ENCODE data around the gene CPNE4. TPM values are rescaled to one million over a fixed set of nuclear protein-coding genes. Genes with fewer than 3 reads are reported as not detected.

CPNE4 gene
- total RNA-seq, 2 experiments from 2014 or later: not detected

- DNase-seq: no peak
- H3K4me1 Mint-ChIP-seq (ENCODE audit: low read depth): no peaks in the 10 kb centered on the region
- H3K27me3 Mint-ChIP-seq: peaks cover 13% of the 10 kb centered on the region
- H3K9me3 Mint-ChIP-seq: no peaks in the 10 kb centered on the region
- no peak overlapping the region for H3K4me3 Mint-ChIP-seq
- POLR2A ChIA-PET: no interaction called here
- no peak for ATAC-seq
- H3K36me3 Mint-ChIP-seq (ENCODE audit: low read depth): no peaks in the 10 kb centered on the region
- CTCF ChIA-PET: no interaction called here
- intact Hi-C loops (cut with micrococcal nuclease): no loop called here
- no peak overlapping the region for H3K27ac Mint-ChIP-seq
- TF ChIP-seq CTCF (IDR thresholded peaks at IDR 0.05): no peak
These were observed 494.0 kb downstream of the CPNE4 start for GRCh38 chr3:131540821-131541220.

- Mint-ChIP-seq H3K27me3 (peaks cover 14% of the 10 kb centered on the region), H3K9me3 (no peaks in the 10 kb centered on the region), H3K4me3 (no peak overlapping the region), H3K27ac (no peak overlapping the region), H3K4me1 (ENCODE audit: low read depth) (no peaks in the 10 kb centered on the region), H3K36me3 (ENCODE audit: low read depth) (no peaks in the 10 kb centered on the region)
- no peak for DNase-seq
- ChIA-PET CTCF (no interaction called here), POLR2A (no interaction called here)
- TF ChIP-seq CTCF (IDR thresholded peaks at IDR 0.05): no peak
- no peak for ATAC-seq
- intact Hi-C loops (cut with micrococcal nuclease): no loop called here
These were observed 494.7 kb downstream of the CPNE4 start for GRCh38 chr3:131540143-131540542.

GRCh38 chr3:131538968-131539367 is 495.8 kb downstream of the CPNE4 start:
- DNase-seq (no peak), ATAC-seq (no peak)
- H3K4me1 Mint-ChIP-seq (ENCODE audit: low read depth): no peaks in the 10 kb centered on the region
- peaks cover 12% of the 10 kb centered on the region for H3K27me3 Mint-ChIP-seq
- no peak overlapping the region for H3K27ac Mint-ChIP-seq
- ChIA-PET CTCF (no interaction called here), POLR2A (no interaction called here)
- TF ChIP-seq CTCF (IDR thresholded peaks at IDR 0.05): no peak
- H3K9me3 Mint-ChIP-seq: no peaks in the 10 kb centered on the region
- intact Hi-C loops (cut with micrococcal nuclease): no loop called here
- no peak overlapping the region for H3K4me3 Mint-ChIP-seq
- no peaks in the 10 kb centered on the region for H3K36me3 Mint-ChIP-seq (ENCODE audit: low read depth)

- POLR2A ChIA-PET: no interaction called here
- Mint-ChIP-seq H3K36me3 (ENCODE audit: low read depth) (no peaks in the 10 kb centered on the region), H3K27ac (no peak overlapping the region), H3K9me3 (no peaks in the 10 kb centered on the region), H3K4me1 (ENCODE audit: low read depth) (no peaks in the 10 kb centered on the region), H3K4me3 (no peak overlapping the region), H3K27me3 (peaks cover 15% of the 10 kb centered on the region)
- ATAC-seq: no peak
- TF ChIP-seq CTCF (IDR thresholded peaks at IDR 0.05): no peak
- intact Hi-C loops (cut with micrococcal nuclease): no loop called here
- no peak for DNase-seq
- CTCF ChIA-PET: no interaction called here
These were observed 497.3 kb downstream of the CPNE4 start for GRCh38 chr3:131537531-131537930.

- intact Hi-C loops (cut with micrococcal nuclease): no loop called here
- H3K9me3 Mint-ChIP-seq: no peaks in the 10 kb centered on the region
- no peak overlapping the region for H3K4me3 Mint-ChIP-seq
- no peak overlapping the region for H3K27ac Mint-ChIP-seq
- peaks cover 18% of the 10 kb centered on the region for H3K27me3 Mint-ChIP-seq
- no peaks in the 10 kb centered on the region for H3K36me3 Mint-ChIP-seq (ENCODE audit: low read depth)
- H3K4me1 Mint-ChIP-seq (ENCODE audit: low read depth): no peaks in the 10 kb centered on the region
- ChIA-PET CTCF (interaction anchor here (0.6 kb wide), 1 partner anchor 9 kb away, joined by 3 read pairs; no protein-coding TSS in a partner anchor), POLR2A (interaction anchor here (0.6 kb wide), 1 partner anchor 68 kb away, joined by 3 read pairs; no protein-coding TSS in a partner anchor)
- ATAC-seq (no peak), DNase-seq (no peak)
- no peak for TF ChIP-seq CTCF (IDR thresholded peaks at IDR 0.05)
These were observed 499.2 kb downstream of the CPNE4 start for GRCh38 chr3:131535596-131535995.

Measured in activated CD8-positive, alpha-beta T cell treated with anti-CD3 and anti-CD28 coated beads for 36 hours (primary cell).